Esophagus muscularis mucosa (tissue), 4 donors: ENCODE measurements around the gene GBA2. TPM values are rescaled to one million over a fixed set of nuclear protein-coding genes. Genes with fewer than 3 reads are reported as not detected.

Experiments used
- DNase-seq: peaks from one replicate; pipeline ENCODE4 v3.0.0-alpha.2; 2017; ENCODE audit errors: extremely low spot score
- H3K27ac ChIP-seq, 4 donors: fragments of 200-600 bp; sonication (generic); replicated peaks in 1 of 4; 1 replicate in 3 of 4; 2 replicates in 1 of 4; pipeline ENCODE4 v1.5.1; 2016 to 2019; ENCODE audit warnings: mild to moderate bottlenecking in 1 of 4
- H3K27me3 ChIP-seq, 4 donors: fragments of 200-600 bp; sonication (generic); one replicate each; pipeline versions ENCODE4 v1.5.1 to v1.6.0; 2016 to 2019
- H3K36me3 ChIP-seq, 4 donors: fragments of 200-600 bp; sonication (generic); one replicate each; pipeline ENCODE4 v1.5.1; 2016 to 2019
- H3K4me1 ChIP-seq, 4 donors: fragments of 200-600 bp; sonication (generic); one replicate each; pipeline ENCODE4 v1.5.1; 2016 to 2019
- H3K4me3 ChIP-seq, 4 donors: fragments of 200-600 bp; sonication (generic); 1 replicate in 2 of 4; 2 replicates in 2 of 4; pipeline ENCODE4 v1.5.1; 2016 to 2019; ENCODE audit warnings: mild to moderate bottlenecking in 4 of 4, moderate library complexity in 1 of 4
- H3K9me3 ChIP-seq, 4 donors: fragments of 200-600 bp; sonication (generic); 1 replicate in 3 of 4; 2 replicates in 1 of 4; pipeline ENCODE4 v1.5.1; 2016 to 2019
- CTCF ChIP-seq, 3 experiments: fragments of 200-600 bp in 2 of 3; fragments of 450-650 bp in 1 of 3; sonication (generic) in 2 of 3; IDR thresholded peaks; one replicate each; pipeline ENCODE4 v1.5.1; 2017 to 2019; ENCODE audit warnings: antibody characterized with exemption in 3 of 3, mild to moderate bottlenecking in 2 of 3, moderate library complexity in 1 of 3
- EP300 ChIP-seq: sonication (generic); formaldehyde crosslinking; IDR thresholded peaks from one replicate; pipeline ENCODE4 v1.6.1; 2017; ENCODE audit warnings: antibody characterized with exemption
- POLR2A ChIP-seq: fragments of 450-650 bp; IDR thresholded peaks from one replicate; pipeline ENCODE4 v1.6.1; 2017; ENCODE audit warnings: antibody characterized with exemption, moderate library complexity, mild to moderate bottlenecking, low read depth
- POLR2AphosphoS5 ChIP-seq, 2 donors: sonication (generic); formaldehyde crosslinking; IDR thresholded peaks; one replicate each; pipeline ENCODE4 v1.6.1; 2017; ENCODE audit warnings: antibody characterized with exemption in 2 of 2
- WGBS: methylation state at CpG from one replicate; pipeline ENCODE4 v1.1.5; 2018; 5-methylcytosine and 5-hydroxymethylcytosine counted together
- intact Hi-C: fragments of 100-400 bp; cut with DNase I; formaldehyde crosslinking; loops from one replicate; pipeline ENCODE4 v1.15.1; 2023
- total RNA-seq, 4 donors: library from RNA; depleted of rRNA; stranded (reverse); fragments of >200 nt; gene quantifications; one replicate each; pipeline versions ENCODE4 v1.1.0 to v1.2.1, GENCODE V29; 2016

Gene GBA2
- total RNA-seq, 4 donors from 2014 or later, result 44.0 to 67.8 (median 55.5) TPM

- no peaks in the 10 kb centered on the region for H3K27me3 ChIP-seq
- intact Hi-C loops, result no loop called here
- no peaks in the 10 kb centered on the region for H3K9me3 ChIP-seq
- peak overlapping the region; percentile 88 to 93 (median 91) for H3K27ac ChIP-seq
- peaks cover 35 to 57% (median 44%) of the 10 kb centered on the region in 4 donors for H3K4me1 ChIP-seq
- WGBS, result 25% methylated on average over 4 of the region's 4 CpGs
- H3K4me3 ChIP-seq, result peak overlapping the region; percentile 64 to 90 (median 84)
- H3K36me3 ChIP-seq, result peaks cover 34 to 50% (median 48%) of the 10 kb centered on the region in 4 donors
- TF ChIP-seq EP300, result no peak
- no peak for TF ChIP-seq POLR2A
- no peak for TF ChIP-seq POLR2AphosphoS5 (IDR thresholded peaks at IDR 0.05)
- TF ChIP-seq CTCF (IDR thresholded peaks at IDR 0.05), result no peak
- DNase-seq, result no peak
Measured at GRCh38 chr9:35750256-35750531, 1.2 kb upstream of the GBA2 start.

- intact Hi-C loops, result no loop called here
- 2% methylated on average over 13 of the region's 19 CpGs for WGBS
- H3K36me3 ChIP-seq, result peaks cover 39 to 50% (median 46%) of the 10 kb centered on the region in 4 donors
Measured at GRCh38 chr9:35749515-35750255, 657 bp upstream of the GBA2 start.

GRCh38 chr9:35748242-35748857 is 678 bp downstream of the GBA2 start:
- Histone ChIP-seq H3K36me3 (peaks cover 43 to 50% (median 47%) of the 10 kb centered on the region in 4 donors), H3K4me3 (peak overlapping the region; percentile 64 to 90 (median 84)), H3K9me3 (no peaks in the 10 kb centered on the region), H3K27ac (peak overlapping the region; percentile 88 to 93 (median 91)), H3K27me3 (no peaks in the 10 kb centered on the region), H3K4me1 (peaks cover 50 to 72% (median 61%) of the 10 kb centered on the region in 4 donors)
- WGBS, result under 1% methylated on average over 23 of the region's 24 CpGs
- DNase-seq, result no peak
- no peak for TF ChIP-seq POLR2A
- TF ChIP-seq EP300, result no peak
- no peak for TF ChIP-seq POLR2AphosphoS5 (IDR thresholded peaks at IDR 0.05)
- TF ChIP-seq CTCF (IDR thresholded peaks at IDR 0.05), result no peak
- intact Hi-C loops, result no loop called here

More at GRCh38 chr9:35749515-35750255, 657 bp upstream of the GBA2 start:
- peaks cover 40 to 62% (median 49%) of the 10 kb centered on the region in 4 donors for H3K4me1 ChIP-seq
- DNase-seq, result no peak
- H3K27me3 ChIP-seq, result no peaks in the 10 kb centered on the region
- no peaks in the 10 kb centered on the region for H3K9me3 ChIP-seq
- H3K4me3 ChIP-seq, result peak overlapping the region; percentile 64 to 90 (median 84)
- TF ChIP-seq EP300 (no peak), POLR2A (no peak), CTCF (IDR thresholded peaks at IDR 0.05) (no peak), POLR2AphosphoS5 (IDR thresholded peaks at IDR 0.05) (no peak)
- peak overlapping the region; percentile 88 to 93 (median 91) for H3K27ac ChIP-seq

- H3K27me3 ChIP-seq, result no peaks in the 10 kb centered on the region
- no peak for DNase-seq
- H3K9me3 ChIP-seq, result no peaks in the 10 kb centered on the region
- H3K4me3 ChIP-seq, result peak overlapping the region; percentile 64 to 90 (median 84)
- TF ChIP-seq EP300 (no peak), POLR2AphosphoS5 (IDR thresholded peaks at IDR 0.05) (no peak), CTCF (IDR thresholded peaks at IDR 0.05) (no peak), POLR2A (no peak)
- intact Hi-C loops, result no loop called here
- H3K27ac ChIP-seq, result peak overlapping the region; percentile 88 to 93 (median 91)
- peaks cover 50 to 79% (median 65%) of the 10 kb centered on the region in 4 donors for H3K4me1 ChIP-seq
- peaks cover 40 to 50% (median 47%) of the 10 kb centered on the region in 4 donors for H3K36me3 ChIP-seq
- 41% methylated on average over 3 of the region's 3 CpGs for WGBS
Measured at GRCh38 chr9:35746583-35746982, 2.4 kb downstream of the GBA2 start.
